HUES64 (cell line): ENCODE data around the gene CAPN15.
A peak's percentile ranks its signal among the peaks of the same experiment; 100 is the strongest.

ENCODE experiments used
- H3K27ac ChIP-seq: 2 replicates; pipeline ENCODE4 v1.7.0; 2013; ENCODE audit warnings: low read depth, low read length, inconsistent platforms
- H3K27me3 ChIP-seq: 2 replicates; pipeline ENCODE4 v1.6.1; 2013; ENCODE audit warnings: mild to moderate bottlenecking, low read length; ENCODE audit not compliant: insufficient read depth
- H3K36me3 ChIP-seq: 2 replicates; pipeline ENCODE4 v1.6.1; 2013; ENCODE audit warnings: mild to moderate bottlenecking, low read length; ENCODE audit not compliant: insufficient read depth
- H3K4me1 ChIP-seq: 2 replicates; pipeline ENCODE4 v1.6.1; 2013; ENCODE audit warnings: mild to moderate bottlenecking, low read length, moderate library complexity; ENCODE audit not compliant: insufficient read depth
- H3K4me3 ChIP-seq: 2 replicates; pipeline ENCODE4 v1.5.1; 2013; ENCODE audit warnings: mild to moderate bottlenecking, low read length, moderate library complexity
- H3K9ac ChIP-seq: 2 replicates; pipeline ENCODE4 v1.6.1; 2013; ENCODE audit warnings: mild to moderate bottlenecking, low read depth, low read length
- H3K9me3 ChIP-seq: 2 replicates; pipeline ENCODE4 v1.6.1; 2013; ENCODE audit warnings: low read depth, low read length; ENCODE audit not compliant: insufficient read depth
- WGBS: fragments of 150-250, 120-280 bp; methylation state at CpG from one replicate; pipeline ENCODE4 v1.1.7; 2013; ENCODE audit warnings: missing lambda C conversion rate; 5-methylcytosine and 5-hydroxymethylcytosine counted together

Gene CAPN15

GRCh38 chr16:519841-520687, 7.4 kb upstream of the CAPN15 start:
- no peak overlapping the region for H3K9ac ChIP-seq
- H3K4me3 ChIP-seq: no peak overlapping the region
- no peaks in the 10 kb centered on the region for H3K4me1 ChIP-seq
- no peaks in the 10 kb centered on the region for H3K9me3 ChIP-seq
- no peaks in the 10 kb centered on the region for H3K27me3 ChIP-seq
- H3K36me3 ChIP-seq: peaks cover 28% of the 10 kb centered on the region
- 95% methylated on average over 35 of the region's 35 CpGs for WGBS
- no peak overlapping the region for H3K27ac ChIP-seq

DNA sequence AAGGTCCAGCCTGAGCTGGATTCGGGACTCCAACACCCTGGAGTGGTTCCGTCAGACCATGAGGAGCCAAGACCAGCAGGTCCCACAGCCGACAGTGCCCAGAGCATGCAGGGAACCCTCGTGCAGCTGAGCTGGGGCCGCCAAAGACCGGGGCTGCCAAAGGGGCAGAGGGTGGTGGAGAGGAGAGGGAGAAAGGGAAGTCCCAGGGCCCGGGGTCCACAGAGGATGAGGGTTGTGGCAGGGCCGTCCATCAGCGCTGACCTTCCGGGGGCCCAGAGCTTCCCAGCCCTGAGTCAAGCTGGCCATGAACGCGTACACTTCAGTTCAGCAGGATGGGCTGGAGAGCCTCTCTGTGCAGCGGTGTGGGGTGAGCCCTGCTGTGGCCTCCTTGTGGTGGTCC, 6.7 kb upstream of the CAPN15 start:
- no peak overlapping the region for H3K9ac ChIP-seq
- H3K36me3 ChIP-seq: peaks cover 24% of the 10 kb centered on the region
- whole genome bisulfite sequencing: 94% methylated on average over 13 of the region's 13 CpGs
- no peaks in the 10 kb centered on the region for H3K9me3 ChIP-seq
- H3K4me3 ChIP-seq: no peak overlapping the region
- H3K4me1 ChIP-seq: peaks cover 5% of the 10 kb centered on the region; the same call in 1 of the 2 replicates
- H3K27ac ChIP-seq: no peak overlapping the region
- no peaks in the 10 kb centered on the region for H3K27me3 ChIP-seq

DNA sequence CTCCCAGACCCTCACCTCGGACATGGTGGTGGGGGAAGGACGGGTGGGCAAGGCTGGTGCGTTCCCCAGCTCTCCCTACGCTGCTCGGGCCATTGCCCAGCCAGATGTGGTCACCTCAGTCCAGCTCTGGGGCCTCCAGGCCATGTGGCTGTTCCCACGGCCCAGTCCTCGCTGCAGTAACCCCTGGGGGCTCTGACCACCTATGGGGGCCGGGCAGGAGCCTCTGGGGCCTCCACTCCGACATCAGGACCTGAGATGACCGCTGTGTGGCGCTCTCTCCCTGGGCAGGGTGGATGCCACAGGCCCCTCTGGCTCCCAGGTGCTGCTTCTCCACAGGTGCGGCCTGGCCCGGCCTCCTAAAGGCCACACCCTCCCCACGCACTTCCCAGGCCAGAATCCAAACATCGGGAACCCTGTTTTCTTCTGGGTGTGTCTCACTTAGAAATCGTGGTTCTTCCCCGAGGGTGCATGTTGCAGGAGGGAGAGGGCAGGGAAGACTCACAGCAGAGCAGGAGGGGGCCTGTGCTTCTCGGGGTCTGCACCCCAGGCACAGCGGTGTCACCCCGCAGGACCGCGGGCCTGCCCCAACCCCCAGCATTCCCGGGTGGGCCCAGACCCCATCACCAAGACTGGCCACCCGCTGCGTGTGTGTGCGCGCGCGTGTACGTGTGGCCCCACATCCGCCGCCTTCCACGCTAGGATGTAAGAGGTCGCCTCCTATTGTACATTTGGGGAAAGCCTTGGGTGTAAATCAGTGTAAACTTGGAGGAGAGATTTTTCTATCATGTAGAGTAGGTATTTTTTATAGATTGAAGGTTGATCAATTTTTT, 5.9 kb upstream of the CAPN15 start:
- no peak overlapping the region for H3K4me3 ChIP-seq
- no peaks in the 10 kb centered on the region for H3K9me3 ChIP-seq
- H3K9ac ChIP-seq: no peak overlapping the region
- peaks cover 19% of the 10 kb centered on the region for H3K36me3 ChIP-seq
- WGBS: 88% methylated on average over 34 of the region's 34 CpGs
- H3K27me3 ChIP-seq: no peaks in the 10 kb centered on the region
- no peak overlapping the region for H3K27ac ChIP-seq
- H3K4me1 ChIP-seq: peaks cover 11% of the 10 kb centered on the region; the same call in 1 of the 2 replicates

DNA sequence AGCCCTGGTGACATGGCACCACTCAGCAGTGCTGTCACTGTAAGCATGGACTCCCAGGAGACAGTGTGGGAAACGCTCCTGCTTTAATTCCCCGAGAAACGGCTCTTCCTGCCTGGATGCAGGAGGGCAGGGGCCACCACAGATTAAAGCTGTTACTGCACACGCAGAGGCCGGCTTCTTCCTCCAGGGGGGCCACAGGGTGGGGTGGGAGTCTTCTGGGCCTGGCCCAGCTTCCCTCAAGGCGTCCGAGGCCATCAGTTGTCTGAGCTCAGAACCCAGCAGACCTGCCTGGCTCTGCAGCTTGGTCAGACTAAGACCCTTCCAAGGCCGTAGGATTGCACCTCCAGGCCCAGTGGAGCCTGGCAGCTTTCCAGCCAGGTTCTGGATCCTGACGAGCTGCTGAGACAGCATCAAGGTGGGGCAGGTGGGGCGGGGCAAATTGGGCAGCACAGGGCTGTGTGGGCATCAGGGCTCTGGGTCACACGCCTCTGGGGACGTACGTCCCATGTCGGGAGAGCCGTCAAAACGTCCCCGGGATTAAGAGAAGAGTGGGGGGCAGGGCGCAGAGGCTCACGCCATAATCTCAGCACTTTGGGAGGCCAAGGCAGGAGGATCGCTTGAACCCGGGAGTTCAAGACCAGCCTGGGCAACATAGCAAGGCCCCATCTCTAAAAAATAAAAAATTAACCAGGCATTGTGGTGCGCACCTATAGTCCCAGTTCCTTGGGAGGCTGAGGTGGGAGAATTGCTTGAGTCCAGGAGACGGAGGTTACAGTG, 5.0 kb upstream of the CAPN15 start:
- H3K9me3 ChIP-seq: no peaks in the 10 kb centered on the region
- H3K27me3 ChIP-seq: no peaks in the 10 kb centered on the region
- H3K9ac ChIP-seq: no peak overlapping the region
- WGBS: 87% methylated on average over 23 of the region's 23 CpGs
- no peak overlapping the region for H3K27ac ChIP-seq
- peaks cover 19% of the 10 kb centered on the region for H3K36me3 ChIP-seq
- H3K4me3 ChIP-seq: no peak overlapping the region
- peaks cover 11% of the 10 kb centered on the region; the same call in 1 of the 2 replicates for H3K4me1 ChIP-seq

DNA sequence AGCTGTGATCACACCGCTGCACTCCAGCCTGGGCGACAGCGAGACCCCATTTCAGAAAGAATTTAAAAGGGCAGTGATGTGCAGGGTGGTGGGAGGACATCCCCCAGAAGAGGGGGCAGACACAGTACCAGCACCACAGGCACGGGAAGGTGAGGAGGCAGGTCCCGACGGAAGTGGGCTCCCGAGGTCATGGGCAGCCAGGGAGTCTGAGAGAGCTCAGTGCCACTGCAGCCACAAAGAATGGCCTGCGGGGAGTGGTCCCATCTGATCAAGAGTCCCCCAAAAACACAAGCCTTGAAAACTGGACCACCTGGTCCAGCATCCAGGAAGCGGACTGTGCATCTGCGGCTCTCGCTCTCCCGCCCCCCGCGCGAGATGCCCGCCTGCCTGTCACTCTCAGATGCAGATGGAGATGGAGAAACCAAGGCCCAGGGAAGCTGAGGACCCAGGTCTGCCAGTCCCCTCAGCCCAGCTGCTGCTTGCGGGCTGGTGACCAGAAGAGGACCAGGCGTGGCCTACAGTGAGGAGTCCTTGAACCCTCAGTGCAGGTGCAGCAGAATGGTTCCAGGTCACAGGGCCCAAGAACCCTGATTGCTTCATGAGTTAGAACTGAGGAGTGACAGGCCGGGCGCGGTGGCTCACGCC, 4.3 kb upstream of the CAPN15 start:
- H3K36me3 ChIP-seq: peaks cover 19% of the 10 kb centered on the region
- WGBS: 93% methylated on average over 22 of the region's 22 CpGs

DNA sequence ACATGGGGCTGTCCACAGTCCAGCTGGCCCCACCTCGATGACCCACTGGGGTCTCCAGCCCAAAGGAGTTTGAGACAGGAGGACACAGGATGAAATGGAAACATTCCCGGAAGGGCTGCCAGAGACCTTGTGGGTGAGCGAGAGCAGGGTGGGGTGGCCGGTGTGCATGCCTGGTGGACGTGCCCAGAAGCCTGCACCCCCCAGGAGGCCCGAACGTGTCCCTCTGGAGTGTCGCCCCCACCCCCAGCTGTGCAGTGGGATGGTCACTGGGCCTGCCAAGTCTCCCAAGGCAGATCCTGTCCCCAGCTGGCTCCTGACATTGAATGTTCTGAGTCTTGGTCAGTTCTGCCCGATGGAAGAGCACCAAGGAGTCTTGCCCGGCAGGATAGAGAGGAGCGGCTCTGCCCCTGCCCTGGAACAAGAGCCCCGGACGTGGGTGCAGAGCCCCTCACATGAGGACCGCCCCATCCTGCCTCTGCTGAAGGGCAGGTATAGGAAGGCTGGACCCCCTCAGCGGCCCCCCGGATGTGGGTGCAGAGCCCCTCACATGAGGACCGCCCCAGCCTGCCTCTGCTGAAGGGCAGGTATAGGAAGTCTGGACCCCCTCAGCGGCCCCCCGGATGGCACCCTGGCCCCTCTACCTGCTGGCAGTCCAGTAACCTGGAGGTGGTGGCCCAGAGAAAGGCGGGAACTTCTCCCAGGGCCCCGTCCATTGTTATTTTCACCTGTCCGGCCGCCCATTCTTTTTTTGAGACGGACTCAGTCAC, 3.1 kb upstream of the CAPN15 start:
- Histone ChIP-seq H3K4me3 (no peak overlapping the region), H3K27ac (no peak overlapping the region), H3K36me3 (peaks cover 18% of the 10 kb centered on the region), H3K4me1 (peaks cover 11% of the 10 kb centered on the region; the same call in 1 of the 2 replicates), H3K9ac (no peak overlapping the region), H3K9me3 (no peaks in the 10 kb centered on the region), H3K27me3 (no peaks in the 10 kb centered on the region)
- 92% methylated on average over 24 of the region's 24 CpGs for WGBS

More for the DNA sequence above, 4.3 kb upstream of the CAPN15 start:
- Histone ChIP-seq H3K4me1 (peaks cover 11% of the 10 kb centered on the region; the same call in 1 of the 2 replicates), H3K9me3 (no peaks in the 10 kb centered on the region), H3K27me3 (no peaks in the 10 kb centered on the region), H3K4me3 (no peak overlapping the region), H3K9ac (no peak overlapping the region), H3K27ac (no peak overlapping the region)

DNA sequence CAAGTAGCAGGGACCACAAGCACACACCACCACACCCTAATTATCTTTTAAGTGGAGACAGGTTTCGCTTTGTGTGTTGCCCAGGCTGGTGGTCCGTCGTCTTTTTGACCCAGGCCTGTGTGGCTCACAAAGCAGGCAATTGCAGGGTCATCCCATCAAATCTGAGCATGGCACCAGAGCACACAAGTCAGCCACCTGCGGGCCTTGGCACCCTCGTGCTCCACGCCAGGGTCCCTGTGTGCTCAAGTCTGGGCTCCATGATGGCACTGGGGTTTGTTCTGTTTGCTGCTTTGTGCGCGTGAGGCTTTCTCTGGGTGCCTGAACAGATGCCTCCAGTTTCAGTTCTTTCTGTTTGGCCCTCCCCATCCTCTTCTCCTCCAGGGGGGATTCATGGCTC, 2.4 kb upstream of the CAPN15 start:
- 95% methylated on average over 8 of the region's 8 CpGs for WGBS
- Histone ChIP-seq H3K4me1 (peaks cover 11% of the 10 kb centered on the region; the same call in 1 of the 2 replicates), H3K9ac (no peak overlapping the region; the same call in 1 of the 2 replicates), H3K36me3 (peaks cover 16% of the 10 kb centered on the region), H3K27me3 (no peaks in the 10 kb centered on the region), H3K9me3 (no peaks in the 10 kb centered on the region), H3K27ac (no peak overlapping the region), H3K4me3 (peak overlapping the region; percentile 92; the same call in 1 of the 2 replicates)

DNA sequence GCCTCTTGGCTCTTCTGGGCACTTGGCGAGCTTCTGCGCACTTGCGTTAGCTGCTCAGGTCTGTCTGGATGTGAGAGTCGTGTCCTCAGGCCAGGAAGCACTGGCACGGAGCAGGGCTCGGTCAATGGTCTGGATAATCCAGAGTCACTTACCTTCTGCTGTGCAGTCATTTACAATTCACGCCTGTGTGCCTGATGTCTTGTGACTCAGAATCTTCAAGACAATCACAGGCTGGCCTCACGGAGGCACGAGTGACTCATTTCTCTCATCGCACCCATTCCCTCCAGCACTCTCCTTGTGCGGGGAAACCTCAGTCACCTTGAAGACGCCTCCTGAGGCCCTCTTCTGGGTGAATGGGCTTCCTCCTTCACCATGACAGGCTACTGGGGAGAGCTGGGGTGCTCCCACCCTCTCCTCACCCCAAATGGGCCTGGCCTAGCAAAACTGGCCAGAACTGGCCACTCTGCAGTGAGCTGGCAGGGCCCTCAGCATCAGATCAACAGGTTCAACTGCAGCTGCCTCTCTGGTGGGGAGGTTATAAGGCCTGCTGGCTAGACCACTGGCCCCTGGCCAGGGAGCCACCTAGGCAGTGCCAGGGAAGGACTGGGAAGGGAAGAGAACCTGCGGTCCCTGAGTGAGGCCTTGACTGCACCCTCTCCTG, 1.9 kb upstream of the CAPN15 start:
- Histone ChIP-seq H3K36me3 (peaks cover 10% of the 10 kb centered on the region), H3K9me3 (no peaks in the 10 kb centered on the region), H3K4me3 (peak overlapping the region; percentile 92), H3K4me1 (peaks cover 11% of the 10 kb centered on the region; the same call in 1 of the 2 replicates), H3K27me3 (no peaks in the 10 kb centered on the region), H3K27ac (peak overlapping the region; percentile 45; the same call in 1 of the 2 replicates), H3K9ac (peak overlapping the region; percentile 29)
- 86% methylated on average over 13 of the region's 13 CpGs for WGBS

GRCh38 chr16:526181-527014, 1.1 kb upstream of the CAPN15 start:
- no peaks in the 10 kb centered on the region for H3K27me3 ChIP-seq
- H3K4me3 ChIP-seq: peak overlapping the region; percentile 92
- H3K4me1 ChIP-seq: peaks cover 11% of the 10 kb centered on the region; the same call in 1 of the 2 replicates
- peak overlapping the region; percentile 94 for H3K27ac ChIP-seq
- whole genome bisulfite sequencing: 22% methylated on average over 26 of the region's 26 CpGs
- no peaks in the 10 kb centered on the region for H3K9me3 ChIP-seq
- H3K9ac ChIP-seq: peak overlapping the region; percentile 91
- peaks cover 6% of the 10 kb centered on the region; the same call in 1 of the 2 replicates for H3K36me3 ChIP-seq
